Neural cell (in vitro differentiated cells): ENCODE results near the gene SELL. TPM values are rescaled to one million over a fixed set of nuclear protein-coding genes. Genes with fewer than 3 reads are reported as not detected.

Experiments
- H2AFZ ChIP-seq: fragments of 200-600, 300-800 bp; sonication (generic), shearing (Covaris generic); 2 replicates; pipeline ENCODE4 v1.6.0; 2014; ENCODE audit warnings: low read depth, mild to moderate bottlenecking, antibody characterized with exemption, low read length, moderate library complexity
- H3F3A ChIP-seq: fragments of 200-600 bp; shearing (Covaris generic); 2 replicates; pipeline ENCODE4 v1.6.1; 2016; ENCODE audit warnings: mild to moderate bottlenecking, moderate library complexity, mixed read lengths, antibody characterized with exemption, low read length; ENCODE audit not compliant: insufficient read depth, poor library complexity, severe bottlenecking
- H3K27ac ChIP-seq: fragments of 200-600, 300-800 bp; sonication (generic), shearing (Covaris generic); 2 replicates; pipeline ENCODE4 v1.5.1; 2014; ENCODE audit warnings: mild to moderate bottlenecking, low read length, moderate library complexity
- H3K27me3 ChIP-seq: fragments of 300-800, 200-600 bp; sonication (generic), shearing (Covaris generic); 2 replicates; pipeline ENCODE4 v1.6.0; 2014; ENCODE audit warnings: mild to moderate bottlenecking, low read depth, low read length, moderate library complexity; ENCODE audit not compliant: insufficient read depth
- H3K36me3 ChIP-seq: fragments of 300-800, 200-600 bp; sonication (generic), shearing (Covaris generic); 2 replicates; pipeline ENCODE4 v1.5.1; 2014; ENCODE audit warnings: mild to moderate bottlenecking, antibody characterized with exemption, low read length, moderate library complexity; ENCODE audit not compliant: insufficient read depth
- H3K4me2 ChIP-seq: fragments of 300-800, 200-600 bp; sonication (generic), shearing (Covaris generic); 2 replicates; pipeline ENCODE4 v1.6.0; 2014; ENCODE audit warnings: mild to moderate bottlenecking, low read length
- H3K4me3 ChIP-seq: fragments of 300-800, 200-600 bp; sonication (generic), shearing (Covaris generic); 2 replicates; pipeline ENCODE4 v1.5.1; 2014; ENCODE audit warnings: mild to moderate bottlenecking, low read length, moderate library complexity
- H3K79me2 ChIP-seq: fragments of 200-600 bp; shearing (Covaris generic); replicated peaks from 2 replicates; pipeline ENCODE4 v1.6.0; 2014; ENCODE audit warnings: mild to moderate bottlenecking, low read length, moderate library complexity; ENCODE audit not compliant: insufficient read depth
- H3K9ac ChIP-seq: fragments of 300-800, 200-600 bp; sonication (generic), shearing (Covaris generic); 2 replicates; pipeline ENCODE4 v1.6.1; 2016; ENCODE audit warnings: mild to moderate bottlenecking, low read length, mixed read lengths
- H3K9me2 ChIP-seq: fragments of 200-600 bp; shearing (Covaris generic); 2 replicates; pipeline ENCODE4 v1.6.1; 2016; ENCODE audit warnings: mild to moderate bottlenecking, low read length, mixed read lengths; ENCODE audit not compliant: insufficient read depth
- H3K9me3 ChIP-seq: fragments of 200-600, 300-800 bp; sonication (generic), shearing (Covaris generic); 2 replicates; pipeline ENCODE4 v1.6.1; 2016; ENCODE audit warnings: mild to moderate bottlenecking, mixed run types, low read length, moderate library complexity, mixed read lengths
- H4K20me1 ChIP-seq: fragments of 200-600 bp; shearing (Covaris generic); 2 replicates; pipeline ENCODE4 v1.6.1; 2016; ENCODE audit warnings: mild to moderate bottlenecking, mixed run types; ENCODE audit not compliant: insufficient read depth
- CTCF ChIP-seq: fragments of 450-650 bp; IDR thresholded peaks from 2 replicates; pipeline ENCODE4 v1.5.1; 2014; ENCODE audit warnings: antibody characterized with exemption, mild to moderate bottlenecking, moderate library complexity; ENCODE audit not compliant: poor library complexity, severe bottlenecking
- EP300 ChIP-seq: fragments of 450-650 bp; conservative IDR thresholded peaks from 2 replicates; pipeline ENCODE4 v1.6.1; 2014; ENCODE audit warnings: antibody characterized with exemption, mild to moderate bottlenecking, moderate library complexity; ENCODE audit not compliant: poor library complexity, severe bottlenecking
- EZH2 ChIP-seq: fragments of 200-600, 300-800 bp; shearing (Covaris generic), sonication (generic); IDR thresholded peaks from 2 replicates; pipeline ENCODE4 v1.6.1; 2014; ENCODE audit warnings: antibody characterized with exemption, low read length, borderline replicate concordance, mild to moderate bottlenecking; ENCODE audit not compliant: insufficient read depth, poor library complexity, severe bottlenecking
- MXI1 ChIP-seq: fragments of 450-650 bp; conservative IDR thresholded peaks from 2 replicates; pipeline ENCODE4 v1.6.1; 2014; ENCODE audit warnings: antibody characterized with exemption, mild to moderate bottlenecking; ENCODE audit not compliant: poor library complexity, severe bottlenecking
- POLR2AphosphoS5 ChIP-seq: IDR thresholded peaks from 2 replicates; pipeline ENCODE4 v1.6.1; 2012
- RAD21 ChIP-seq: fragments of 450-650 bp; conservative IDR thresholded peaks from 2 replicates; pipeline ENCODE4 v1.6.1; 2014; ENCODE audit warnings: antibody characterized with exemption, mild to moderate bottlenecking, moderate library complexity
- REST ChIP-seq: IDR thresholded peaks from 2 replicates; pipeline ENCODE4 v1.6.1; 2012; ENCODE audit warnings: borderline replicate concordance
- SMC3 ChIP-seq: fragments of 450-650 bp; conservative IDR thresholded peaks from 2 replicates; pipeline ENCODE4 v1.6.1; 2014; ENCODE audit warnings: antibody characterized with exemption, mild to moderate bottlenecking, moderate library complexity; ENCODE audit not compliant: poor library complexity
- TAF1 ChIP-seq: IDR thresholded peaks from 2 replicates; pipeline ENCODE4 v1.6.1; 2012; ENCODE audit warnings: low read depth
- polyA minus RNA-seq: library from RNA; depleted of rRNA, polyadenylated mRNA; stranded (reverse); fragments of >200 nt; gene quantifications from 2 replicates; pipeline ENCODE4 v1.2.3, GENCODE V29; 2014
- polyA plus RNA-seq: library from polyadenylated mRNA; depleted of rRNA; stranded (reverse); fragments of >200 nt; gene quantifications from 2 replicates; pipeline ENCODE4 v1.2.3, GENCODE V29; 2014

The SELL gene
- polyA plus RNA-seq (not detected in 2 replicates), polyA minus RNA-seq (not detected in 2 replicates)

- no peaks in the 10 kb centered on the region for H3F3A ChIP-seq
- H3K4me2 ChIP-seq: no peak within 1 kb of the TSS
- no peak within 1 kb of the TSS for H2AFZ ChIP-seq
- no peaks in the 10 kb centered on the region for H3K27me3 ChIP-seq
- H3K9me2 ChIP-seq: no peaks in the 10 kb centered on the region
- H3K27ac ChIP-seq: no peak within 1 kb of the TSS
- H4K20me1 ChIP-seq: no peaks in the 10 kb centered on the region
- no peak within 1 kb of the TSS for H3K4me3 ChIP-seq
- no peak for TF ChIP-seq POLR2AphosphoS5
- no peak for TF ChIP-seq MXI1
- no peak for TF ChIP-seq EZH2
- TF ChIP-seq RAD21: peak; percentile 63
- no peak for TF ChIP-seq TAF1
- TF ChIP-seq CTCF: peak; percentile 65
- TF ChIP-seq SMC3: peak; percentile 63
- no peak for TF ChIP-seq EP300
- TF ChIP-seq REST: no peak
- H3K9ac ChIP-seq: no peak within 1 kb of the TSS
- H3K36me3 ChIP-seq: no peaks in the 10 kb centered on the region
- H3K9me3 ChIP-seq: no peaks in the 10 kb centered on the region
- H3K79me2 ChIP-seq: no peaks in the 10 kb centered on the region
These were observed at the start of gene SELL for GRCh38 chr1:169711469-169712308. SELL (minus strand) TSS chr1:169711620; CDS start chr1:169711498, 122 bp downstream.

GRCh38 chr1:169759038-169759437, 47.6 kb upstream of the SELL start:
- no peaks in the 10 kb centered on the region for H3K9me2 ChIP-seq
- H3K27me3 ChIP-seq: no peaks in the 10 kb centered on the region
- H3K4me3 ChIP-seq: no peak overlapping the region
- H3K4me2 ChIP-seq: no peak overlapping the region
- H3K9me3 ChIP-seq: no peaks in the 10 kb centered on the region
- no peaks in the 10 kb centered on the region for H3F3A ChIP-seq
- no peaks in the 10 kb centered on the region for H4K20me1 ChIP-seq
- H3K27ac ChIP-seq: no peak overlapping the region
- H3K79me2 ChIP-seq: no peaks in the 10 kb centered on the region
- no peak overlapping the region for H2AFZ ChIP-seq
- TF ChIP-seq EP300: no peak
- TF ChIP-seq POLR2AphosphoS5: no peak
- no peak for TF ChIP-seq RAD21
- no peak for TF ChIP-seq TAF1
- no peak for TF ChIP-seq EZH2
- no peak for TF ChIP-seq REST
- TF ChIP-seq SMC3: no peak
- no peak for TF ChIP-seq MXI1
- no peak for TF ChIP-seq CTCF
- H3K36me3 ChIP-seq: no peaks in the 10 kb centered on the region
- H3K9ac ChIP-seq: no peak overlapping the region
